NCI-H1417 treated with DMSO at 0.1 percent for 48 hours (cell line): ENCODE measurements around the gene SHC2.
"Not testable (repeated sequence)": the region's sequence is repeated elsewhere in the genome, so short reads cannot be mapped to it uniquely, and the experiment has no call there.

Source experiments
- DNase-seq: peaks from one replicate; lab custom pipeline; 2025; lab: John Stamatoyannopoulos, UW

Gene SHC2

DNA sequence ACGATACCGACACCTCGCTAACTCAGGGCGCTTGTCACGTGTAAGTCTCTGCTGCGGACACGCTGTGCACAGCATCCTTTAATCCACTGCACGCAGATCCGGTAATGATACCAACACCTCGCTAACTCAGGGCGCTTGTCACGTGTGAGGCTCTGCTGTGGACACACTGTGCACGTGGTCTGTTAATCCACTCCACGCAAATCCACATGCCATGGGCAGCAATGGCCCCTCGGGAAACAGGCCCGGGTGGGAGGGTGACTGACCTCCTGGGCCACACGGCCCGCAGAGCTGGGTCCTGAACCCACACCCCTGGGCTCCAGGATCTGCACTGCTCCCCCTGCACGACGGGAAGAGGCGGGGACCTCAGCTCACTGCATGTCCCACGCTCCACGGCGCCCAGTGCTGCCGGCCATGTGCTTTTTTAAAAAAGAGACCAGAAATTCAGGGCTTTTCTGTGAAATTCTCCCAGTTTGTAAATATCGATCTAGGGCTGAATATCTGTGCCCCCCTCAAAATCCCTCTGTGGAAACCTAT, 16.1 kb downstream of the SHC2 start:
- DNase-seq: no peak

DNA sequence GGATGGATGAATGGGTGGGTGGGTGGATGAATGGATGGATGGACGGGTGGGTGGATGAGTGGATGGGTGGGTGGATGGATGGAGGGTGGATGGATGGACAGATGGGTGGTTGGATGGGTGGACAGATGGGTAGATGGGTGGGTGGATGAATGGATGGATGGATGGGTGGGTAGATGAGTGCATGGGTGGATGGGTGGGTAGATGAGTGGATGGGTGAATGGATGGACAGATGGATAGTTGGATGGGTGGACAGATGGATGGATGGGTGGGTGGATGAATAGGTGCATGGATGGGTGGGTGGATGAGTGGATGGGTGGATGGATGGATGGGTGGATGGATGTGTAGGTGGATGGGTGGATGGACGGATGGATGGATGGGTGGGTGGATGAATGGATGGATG, 17.8 kb downstream of the SHC2 start:
- DNase-seq: no peak

DNA sequence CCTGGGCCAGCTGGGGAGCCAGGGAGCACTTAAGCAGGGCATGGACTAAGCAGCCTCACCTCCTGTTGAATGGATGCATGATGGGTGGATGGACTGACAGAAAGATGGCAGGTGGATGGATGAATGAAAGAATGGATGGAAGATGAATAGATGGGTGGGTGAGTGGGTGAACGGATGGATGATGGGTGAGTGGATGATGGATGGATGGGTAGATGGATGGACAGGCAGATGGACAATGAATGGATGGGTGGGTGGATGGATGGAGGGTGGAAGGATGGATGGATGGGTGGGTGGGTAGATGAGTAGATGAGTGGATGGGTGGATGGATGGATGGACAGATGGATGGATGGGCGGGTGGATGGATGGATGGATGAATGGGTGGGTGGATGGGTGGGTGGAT, 18.7 kb downstream of the SHC2 start:
- no peak for DNase-seq

- no peak for DNase-seq
These were observed 19.5 kb downstream of the SHC2 start for GRCh38 chr19:441213-441836.

GRCh38 chr19:440391-441212, 20.2 kb downstream of the SHC2 start:
- DNase-seq: no peak

DNA sequence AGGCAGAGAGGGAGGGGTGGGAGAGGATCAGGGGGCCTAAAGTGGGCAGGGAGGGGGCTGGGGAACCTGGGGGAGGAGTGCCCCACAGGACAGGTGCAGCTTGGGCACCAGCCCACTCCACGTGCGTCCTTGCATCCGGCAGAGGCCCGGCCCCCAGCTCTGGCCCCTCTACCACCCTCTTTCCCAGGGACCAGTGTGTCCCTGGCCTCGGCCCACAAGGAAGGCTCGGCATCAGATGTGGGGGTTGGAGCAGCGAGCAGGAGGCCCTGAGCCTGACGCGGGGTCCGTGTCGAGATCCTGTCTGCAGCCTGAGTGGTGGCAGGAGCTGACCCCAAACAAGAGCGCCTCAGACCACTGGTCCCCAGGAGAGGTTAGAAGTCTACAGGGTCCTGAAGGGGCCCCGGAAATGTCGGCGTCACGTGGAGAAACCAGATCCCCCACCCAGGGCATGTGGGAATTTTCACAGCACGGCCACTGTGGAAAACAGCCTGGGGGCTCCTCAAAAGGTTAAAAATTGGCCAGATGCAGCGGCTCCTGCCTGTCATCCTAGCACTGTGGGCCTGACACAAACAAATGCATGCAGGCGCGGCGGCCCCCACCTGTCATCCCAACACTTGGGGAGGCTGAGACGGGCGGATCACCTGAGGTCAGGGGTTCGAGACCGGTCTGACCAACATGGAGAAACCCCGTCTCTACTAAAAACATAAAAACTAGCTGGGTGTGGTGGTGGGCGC, 21.5 kb downstream of the SHC2 start:
- DNase-seq: no peak

DNA sequence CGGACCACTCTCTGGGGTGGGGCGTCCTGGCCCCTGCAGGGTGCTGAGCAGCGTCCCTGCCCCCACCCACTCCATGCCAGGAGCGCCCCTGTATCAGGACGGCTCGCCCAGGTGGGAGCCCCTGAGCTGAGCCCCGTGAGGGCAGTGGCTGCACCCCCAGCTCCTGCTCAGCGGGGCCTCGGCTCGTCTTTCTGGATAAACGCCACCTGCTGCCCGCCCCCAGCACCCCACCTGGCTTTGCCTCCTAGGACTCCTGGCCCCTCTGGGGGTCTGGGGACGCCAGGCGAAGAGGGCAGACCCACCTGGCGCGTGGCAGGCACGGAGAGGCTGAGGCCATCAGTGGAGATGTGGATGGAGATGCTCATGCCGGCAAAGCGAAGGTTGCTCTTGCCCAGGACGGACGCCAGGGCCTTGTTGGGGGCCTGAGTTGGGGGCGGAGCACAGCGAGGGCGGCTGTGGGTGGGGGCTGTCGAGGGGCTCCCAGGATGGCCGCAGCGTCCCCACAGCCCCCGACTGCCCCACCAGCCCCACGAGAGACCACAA, 22.3 kb downstream of the SHC2 start:
- DNase-seq: no peak

DNA sequence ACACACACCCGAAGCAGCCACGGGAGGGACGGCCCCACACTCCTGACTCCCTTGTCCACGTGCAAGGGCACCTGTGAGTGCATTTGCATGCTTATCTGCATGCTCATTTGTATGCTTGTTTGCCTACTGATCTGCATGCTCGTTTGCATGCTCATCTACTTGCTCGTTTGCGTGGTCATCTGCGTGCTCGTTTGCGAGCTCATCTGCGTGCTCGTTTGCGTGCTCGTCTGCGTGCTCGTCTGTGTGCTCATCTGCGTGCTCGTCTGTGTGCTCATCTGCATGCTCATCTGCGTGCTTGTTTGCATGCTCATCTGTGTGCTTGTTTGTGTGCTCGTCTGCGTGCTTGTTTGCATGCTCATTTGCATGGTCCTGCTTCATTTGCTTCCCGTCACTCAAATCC, 23.8 kb downstream of the SHC2 start:
- no peak for DNase-seq

GRCh38 chr19:436413-436950, 24.4 kb downstream of the SHC2 start:
- DNase-seq: no peak

DNA sequence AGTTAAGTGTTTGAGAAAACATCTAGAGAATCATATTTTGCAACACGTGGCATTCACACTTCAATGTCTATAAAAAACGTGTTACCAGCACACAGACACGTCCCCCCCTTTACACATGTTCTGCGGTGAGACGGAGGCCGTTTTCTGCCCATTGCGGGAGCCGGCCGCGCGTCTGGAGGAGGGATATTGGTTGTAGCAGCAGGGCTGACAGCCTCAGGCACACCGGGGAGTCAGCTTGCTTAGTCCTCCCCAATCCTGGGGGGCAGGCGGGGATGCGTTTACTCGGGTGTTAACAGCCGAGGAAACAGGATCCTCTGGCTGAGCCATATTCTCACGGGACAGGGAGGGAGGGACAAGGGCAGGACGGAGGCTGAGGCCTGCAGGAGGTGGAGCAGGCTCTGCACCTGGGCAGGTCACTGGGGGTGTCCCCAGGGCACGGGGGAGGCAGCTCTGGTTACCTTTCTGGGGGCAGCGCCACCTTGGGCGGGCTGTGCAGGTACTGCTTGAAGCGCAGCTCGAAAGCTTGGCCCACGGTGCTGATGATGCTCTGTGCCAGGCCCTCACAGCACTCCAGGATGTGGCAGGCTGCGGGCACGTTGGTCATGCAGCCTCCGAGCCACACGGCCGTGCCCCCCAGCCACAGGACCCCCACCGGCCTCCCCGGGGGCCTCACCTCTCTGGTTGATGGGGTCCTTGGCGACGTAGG, 25.0 kb downstream of the SHC2 start:
- DNase-seq: no peak

GRCh38 chr19:435056-435706, 25.7 kb downstream of the SHC2 start:
- peak; percentile 55 for DNase-seq

DNA sequence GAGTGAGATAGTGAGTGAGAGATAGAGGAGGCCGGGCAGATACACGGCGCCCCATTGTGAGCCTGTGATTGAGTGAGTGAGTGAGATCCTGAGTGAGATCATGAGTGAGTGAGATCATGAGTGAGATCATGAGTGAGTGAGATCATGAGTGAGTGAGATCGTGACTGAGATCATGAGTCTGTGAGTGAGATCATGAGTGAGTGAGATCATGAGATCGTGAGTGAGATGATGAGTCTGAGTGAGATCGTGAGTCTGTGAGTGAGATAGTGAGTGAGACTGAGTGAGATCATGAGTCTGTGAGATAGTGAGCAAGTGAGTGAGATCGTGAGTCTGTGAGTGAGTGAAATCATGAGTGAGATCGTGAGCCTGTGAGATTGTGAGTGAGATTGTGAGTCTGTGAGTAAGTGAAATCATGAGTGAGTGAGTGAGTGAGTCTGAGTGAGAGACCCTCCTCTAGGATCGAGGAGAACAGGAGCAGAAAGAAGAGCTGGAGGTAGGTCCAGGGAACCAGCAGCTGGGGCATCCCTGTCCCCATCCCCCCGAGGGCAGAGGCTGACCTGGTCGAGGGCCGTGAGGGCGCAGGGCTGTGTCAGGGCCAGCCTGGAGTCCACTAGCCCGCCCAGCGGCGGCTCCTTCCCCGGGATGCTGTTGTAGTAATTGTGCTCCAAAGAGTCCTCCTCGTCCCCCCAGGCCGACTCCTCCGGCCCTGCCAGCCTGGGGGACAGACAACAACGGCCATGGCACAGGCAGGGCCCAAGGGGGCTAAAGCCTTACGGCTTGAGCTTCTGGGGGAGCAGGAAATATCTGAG, 26.5 kb downstream of the SHC2 start:
- no peak for DNase-seq

GRCh38 chr19:430701-431100, 30.1 kb downstream of the SHC2 start:
- no peak for DNase-seq

DNA sequence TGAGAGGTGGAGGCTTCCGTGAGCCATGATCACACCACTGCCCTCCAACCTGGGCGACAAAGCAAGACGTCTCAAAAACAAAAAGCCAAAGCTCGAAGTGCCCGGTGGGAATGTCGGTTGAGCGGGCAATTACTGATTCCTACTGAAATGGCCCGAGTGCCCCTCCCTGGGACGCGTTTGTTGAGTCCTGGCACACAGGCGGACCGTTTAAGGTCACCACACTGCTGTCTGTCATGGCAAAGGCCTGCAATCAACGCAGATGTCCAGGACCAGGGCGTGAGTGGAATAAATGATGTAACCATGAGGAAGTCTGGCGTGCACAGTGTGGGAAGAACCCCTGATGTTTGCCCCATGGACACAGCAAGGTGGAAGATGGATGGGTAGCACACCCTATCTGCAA, 32.7 kb downstream of the SHC2 start:
- no peak for DNase-seq

DNA sequence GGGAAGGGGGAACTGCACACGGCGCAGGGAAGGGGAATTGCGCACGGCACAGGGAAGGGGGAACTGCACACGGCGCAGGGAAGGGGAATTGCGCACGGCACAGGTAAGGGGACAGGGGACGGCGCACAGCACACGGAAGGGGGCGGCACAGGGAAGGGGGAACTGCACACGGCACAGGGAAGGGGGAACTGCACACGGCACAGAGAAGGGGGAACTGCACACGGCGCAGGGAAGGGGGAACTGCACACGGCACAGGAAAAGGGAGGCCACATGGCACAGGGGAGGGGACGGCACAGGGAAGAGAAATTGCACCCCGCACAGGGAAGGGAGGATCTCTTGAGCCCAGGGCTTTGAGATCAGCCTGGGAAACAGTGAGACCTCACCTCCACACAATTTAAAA, 33.2 kb downstream of the SHC2 start:
- not testable (repeated sequence) for DNase-seq

- no peak for DNase-seq
These were observed 33.9 kb downstream of the SHC2 start for GRCh38 chr19:426725-427445.

DNA sequence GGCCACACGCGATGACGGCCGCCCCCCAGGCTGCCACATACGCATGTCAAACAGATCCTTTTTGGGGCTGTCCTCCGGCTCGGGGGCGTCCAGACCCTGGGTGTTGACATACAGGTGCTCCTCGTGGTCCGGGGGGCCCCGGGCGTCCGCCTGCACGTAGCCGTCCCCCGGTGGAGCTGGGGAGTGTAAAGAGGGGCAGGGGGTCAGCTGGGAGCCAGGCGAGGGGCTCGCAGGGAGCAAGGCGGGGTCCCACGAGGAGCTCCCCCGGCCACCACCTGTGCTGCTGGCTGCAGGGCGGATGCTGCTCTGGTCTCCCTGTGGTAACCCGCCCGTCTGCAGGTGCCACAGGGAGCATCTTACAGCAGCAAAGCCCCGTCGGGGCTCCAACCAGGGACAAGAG, 35.8 kb downstream of the SHC2 start:
- no peak for DNase-seq

GRCh38 chr19:424546-424945, 36.3 kb downstream of the SHC2 start:
- no peak for DNase-seq

GRCh38 chr19:423691-424466, 37.0 kb downstream of the SHC2 start:
- DNase-seq: no peak
